Subcutaneous abdominal adipose tissue (tissue), 5 donors: ENCODE data around the gene ATAD3B.
"Not testable (repeated sequence)": the region's sequence is repeated elsewhere in the genome, so short reads cannot be mapped to it uniquely, and the experiment has no call there.

Experiments used
- H3K27ac ChIP-seq: one replicate; pipeline ENCODE4 v1.7.0; 2013; ENCODE audit warnings: low read depth, mild to moderate bottlenecking, inconsistent platforms, low read length, moderate library complexity
- H3K27me3 ChIP-seq, 5 donors: one replicate each; pipeline ENCODE4 v1.7.0; 2013; ENCODE audit warnings: low read length in 5 of 5, inconsistent platforms in 1 of 5; ENCODE audit not compliant: control insufficient read depth in 5 of 5, insufficient read depth in 4 of 5
- H3K36me3 ChIP-seq, 5 donors: one replicate each; pipeline ENCODE4 v1.7.0; 2013; ENCODE audit warnings: low read length in 5 of 5; ENCODE audit not compliant: control insufficient read depth in 5 of 5, insufficient read depth in 5 of 5
- H3K4me1 ChIP-seq, 5 donors: one replicate each; pipeline ENCODE4 v1.7.0; 2013; ENCODE audit warnings: low read length in 5 of 5, mild to moderate bottlenecking in 3 of 5, moderate library complexity in 1 of 5; ENCODE audit not compliant: control insufficient read depth in 5 of 5, insufficient read depth in 5 of 5
- H3K4me3 ChIP-seq, 5 donors: one replicate each; pipeline ENCODE4 v1.7.0; 2013; ENCODE audit warnings: low read length in 5 of 5, low read depth in 1 of 5
- H3K9ac ChIP-seq, 5 donors: one replicate each; pipeline ENCODE4 v1.7.0; 2013; ENCODE audit warnings: low read length in 5 of 5, mild to moderate bottlenecking in 4 of 5, moderate library complexity in 3 of 5
- H3K9me3 ChIP-seq, 5 donors: one replicate each; pipeline ENCODE4 v1.7.0; 2013; ENCODE audit warnings: low read length in 5 of 5; ENCODE audit not compliant: control insufficient read depth in 5 of 5
- donor health status: healthy.
- donor health status: healthy.
- donor health status: healthy.
- donor health status: healthy.
- donor health status: healthy.

Gene ATAD3B

GRCh38 chr1:1490633-1491230 lies 19.2 kb downstream of the ATAD3B start:
- Histone ChIP-seq H3K4me3 (no peak overlapping the region), H3K9me3 (peaks cover 0 to 16% (median 8%) of the 10 kb centered on the region in 5 donors), H3K4me1 (no peaks in the 10 kb centered on the region), H3K9ac (no peak overlapping the region), H3K36me3 (peaks cover 4 to 78% (median 66%) of the 10 kb centered on the region in 5 donors), H3K27me3 (no peaks in the 10 kb centered on the region), H3K27ac (no peak overlapping the region)

- H3K9ac ChIP-seq = no peak overlapping the region
- H3K9me3 ChIP-seq = peaks cover 0 to 16% (median 8%) of the 10 kb centered on the region in 5 donors
- H3K27ac ChIP-seq = no peak overlapping the region
- no peaks in the 10 kb centered on the region for H3K4me1 ChIP-seq
- no peaks in the 10 kb centered on the region for H3K27me3 ChIP-seq
- no peak overlapping the region for H3K4me3 ChIP-seq
- H3K36me3 ChIP-seq = peaks cover 4 to 77% (median 63%) of the 10 kb centered on the region in 5 donors
Measured at GRCh38 chr1:1491601-1492000, 20.0 kb downstream of the ATAD3B start.

- H3K27ac ChIP-seq, H3K9ac ChIP-seq, H3K4me3 ChIP-seq, H3K27me3 ChIP-seq, H3K4me1 ChIP-seq: not testable (repeated sequence)
- Histone ChIP-seq H3K36me3 (peaks cover 4 to 53% (median 44%) of the 10 kb centered on the region in 5 donors), H3K9me3 (peaks cover 0 to 16% (median 8%) of the 10 kb centered on the region in 5 donors)
Measured at GRCh38 chr1:1494311-1494710, 22.7 kb downstream of the ATAD3B start.

GRCh38 chr1:1495461-1495975 lies 24.0 kb downstream of the ATAD3B start:
- Histone ChIP-seq H3K36me3 (peaks cover 4 to 41% (median 33%) of the 10 kb centered on the region in 5 donors), H3K9me3 (peaks cover 0 to 16% (median 8%) of the 10 kb centered on the region in 5 donors)

GRCh38 chr1:1504777-1505365 lies 33.3 kb downstream of the ATAD3B start:
- H3K4me1 ChIP-seq, H3K27ac ChIP-seq, H3K27me3 ChIP-seq, H3K9me3 ChIP-seq, H3K9ac ChIP-seq, H3K36me3 ChIP-seq: not testable (repeated sequence)
- H3K4me3 ChIP-seq = peak overlapping the region in 1 of 5 donors; percentile 46

More at GRCh38 chr1:1495461-1495975, 24.0 kb downstream of the ATAD3B start:
- H3K9ac ChIP-seq, H3K4me3 ChIP-seq, H3K27ac ChIP-seq, H3K4me1 ChIP-seq, H3K27me3 ChIP-seq: not testable (repeated sequence)

GRCh38 chr1:1505366-1505798 lies 33.8 kb downstream of the ATAD3B start:
- not testable (repeated sequence) for H3K4me1 ChIP-seq, H3K9me3 ChIP-seq, H3K27me3 ChIP-seq, H3K36me3 ChIP-seq, H3K27ac ChIP-seq, H3K9ac ChIP-seq
- H3K4me3 ChIP-seq = peak overlapping the region in 1 of 5 donors; percentile 46

GRCh38 chr1:1505801-1506200 lies 34.2 kb downstream of the ATAD3B start:
- H3K27ac ChIP-seq, H3K4me3 ChIP-seq, H3K9me3 ChIP-seq, H3K4me1 ChIP-seq, H3K36me3 ChIP-seq, H3K27me3 ChIP-seq: not testable (repeated sequence)
- peak overlapping the region in 1 of 5 donors; percentile 20 for H3K9ac ChIP-seq

- no peaks in the 10 kb centered on the region for H3K9me3 ChIP-seq
- H3K27me3 ChIP-seq = no peaks in the 10 kb centered on the region
- H3K9ac ChIP-seq = no peak overlapping the region
- no peak overlapping the region for H3K4me3 ChIP-seq
- no peaks in the 10 kb centered on the region for H3K36me3 ChIP-seq
- peaks cover 2 to 18% (median 12%) of the 10 kb centered on the region in 5 donors for H3K4me1 ChIP-seq
- H3K27ac ChIP-seq = no peak overlapping the region
Measured at GRCh38 chr1:1507305-1507704, 35.7 kb downstream of the ATAD3B start.

- not testable (repeated sequence) for H3K36me3 ChIP-seq, H3K27ac ChIP-seq, H3K9me3 ChIP-seq, H3K9ac ChIP-seq, H3K4me3 ChIP-seq, H3K27me3 ChIP-seq
- H3K4me1 ChIP-seq = peaks cover 2 to 27% (median 17%) of the 10 kb centered on the region in 5 donors
Measured at GRCh38 chr1:1508775-1509464, 37.4 kb downstream of the ATAD3B start.

GRCh38 chr1:1509465-1509850 lies 37.9 kb downstream of the ATAD3B start:
- H3K27me3 ChIP-seq, H3K36me3 ChIP-seq, H3K4me3 ChIP-seq, H3K9me3 ChIP-seq, H3K27ac ChIP-seq, H3K9ac ChIP-seq: not testable (repeated sequence)
- peaks cover 2 to 27% (median 17%) of the 10 kb centered on the region in 5 donors for H3K4me1 ChIP-seq
